Measurements from ENCODE around the gene CNTN4.

Gene CNTN4

GRCh38 chr3:2098398-2099027, at the start of gene CNTN4:
CNTN4 (plus strand) TSS chr3:2098866.
- peak within 1 kb of the TSS; percentile 91 for H3K4me2 ChIP-seq (ENCODE audit: low read depth, low read length)

DNA sequence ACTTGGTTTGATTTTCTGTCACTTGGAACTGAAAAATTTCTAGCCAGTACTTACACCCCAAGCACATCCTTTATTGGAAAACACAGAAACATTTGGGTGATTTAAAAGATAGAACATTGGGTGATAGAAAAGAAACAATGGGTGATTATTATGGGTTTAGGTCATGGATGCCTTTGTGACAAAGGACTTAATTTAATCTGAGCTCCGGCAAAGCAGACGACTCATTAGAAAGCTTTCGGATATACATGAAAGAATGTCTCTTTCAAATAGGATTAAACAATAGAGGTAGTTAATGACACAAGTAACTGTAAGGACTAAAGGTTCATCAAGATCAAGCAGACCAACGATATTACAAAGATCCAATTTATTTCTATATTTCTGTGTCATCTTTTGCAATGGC, 37.3 kb upstream of the CNTN4 start:
- Histone ChIP-seq H3K9me2 (replicated peaks; ENCODE audit: insufficient read depth, low read length) (no peaks in the 10 kb centered on the region), H3K4me1 (ENCODE audit: low read length) (no peaks in the 10 kb centered on the region), H2AFZ (ENCODE audit: low read length) (no peak overlapping the region), H3K27ac (ENCODE audit: low read length) (no peak overlapping the region), H3K9ac (ENCODE audit: low read length) (no peak overlapping the region), H3F3A (ENCODE audit: insufficient read depth, low read length) (no peaks in the 10 kb centered on the region), H3K4me3 (ENCODE audit: low read length) (no peak overlapping the region), H3K9me3 (replicated peaks; ENCODE audit: insufficient read depth, low read length) (no peaks in the 10 kb centered on the region), H4K20me1 (ENCODE audit: insufficient read depth, low read length) (no peaks in the 10 kb centered on the region), H3K79me2 (ENCODE audit: low read length) (no peaks in the 10 kb centered on the region), H3K27me3 (replicated peaks; ENCODE audit: insufficient read depth, low read length) (no peaks in the 10 kb centered on the region), H3K36me3 (replicated peaks; ENCODE audit: insufficient read depth, low read length) (no peaks in the 10 kb centered on the region), H3K4me2 (ENCODE audit: low read depth, low read length) (no peak overlapping the region)
- no peak for TF ChIP-seq EZH2phosphoT487 (IDR thresholded peaks at IDR 0.05; ENCODE audit: low read length)
- TF ChIP-seq EZH2 (optimal IDR thresholded peaks at IDR 0.05; ENCODE audit: low read depth, low read length): no peak
- TF ChIP-seq CTCF (IDR thresholded peaks at IDR 0.05; ENCODE audit: low read length): no peak
- DNase-seq: no peak

More at GRCh38 chr3:2098398-2099027, at the start of gene CNTN4:
- Histone ChIP-seq H3K9me2 (replicated peaks; ENCODE audit: insufficient read depth, low read length) (no peaks in the 10 kb centered on the region), H3K36me3 (replicated peaks; ENCODE audit: insufficient read depth, low read length) (no peaks in the 10 kb centered on the region), H3K27me3 (replicated peaks; ENCODE audit: insufficient read depth, low read length) (no peaks in the 10 kb centered on the region), H3K27ac (ENCODE audit: low read length) (no peak within 1 kb of the TSS), H3F3A (ENCODE audit: insufficient read depth, low read length) (no peaks in the 10 kb centered on the region), H3K4me1 (ENCODE audit: low read length) (no peaks in the 10 kb centered on the region), H4K20me1 (ENCODE audit: insufficient read depth, low read length) (no peaks in the 10 kb centered on the region), H2AFZ (ENCODE audit: low read length) (peak within 1 kb of the TSS; percentile 90), H3K4me3 (ENCODE audit: low read length) (peak within 1 kb of the TSS; percentile 74), H3K9ac (ENCODE audit: low read length) (peak within 1 kb of the TSS; percentile 61; the same call in 1 of the 2 replicates), H3K79me2 (ENCODE audit: low read length) (no peaks in the 10 kb centered on the region), H3K9me3 (replicated peaks; ENCODE audit: insufficient read depth, low read length) (no peaks in the 10 kb centered on the region)
- TF ChIP-seq CTCF (IDR thresholded peaks at IDR 0.05; ENCODE audit: low read length) (peak; percentile 36), EZH2phosphoT487 (IDR thresholded peaks at IDR 0.05; ENCODE audit: low read length) (no peak)
- DNase-seq: peak; percentile 88

- Histone ChIP-seq H3K9me3 (replicated peaks; ENCODE audit: insufficient read depth, low read length) (no peaks in the 10 kb centered on the region), H4K20me1 (ENCODE audit: insufficient read depth, low read length) (no peaks in the 10 kb centered on the region), H3K79me2 (ENCODE audit: low read length) (no peaks in the 10 kb centered on the region), H3K4me1 (ENCODE audit: low read length) (peaks cover 7% of the 10 kb centered on the region; the same call in 1 of the 2 replicates), H3K9me2 (replicated peaks; ENCODE audit: insufficient read depth, low read length) (no peaks in the 10 kb centered on the region), H3K36me3 (replicated peaks; ENCODE audit: insufficient read depth, low read length) (no peaks in the 10 kb centered on the region), H3K4me2 (ENCODE audit: low read depth, low read length) (no peak overlapping the region), H3K27me3 (replicated peaks; ENCODE audit: insufficient read depth, low read length) (no peaks in the 10 kb centered on the region), H3K9ac (ENCODE audit: low read length) (no peak overlapping the region), H3F3A (ENCODE audit: insufficient read depth, low read length) (no peaks in the 10 kb centered on the region), H3K4me3 (ENCODE audit: low read length) (no peak overlapping the region), H2AFZ (ENCODE audit: low read length) (no peak overlapping the region), H3K27ac (ENCODE audit: low read length) (no peak overlapping the region)
- DNase-seq: peak; percentile 24
- TF ChIP-seq EZH2phosphoT487 (IDR thresholded peaks at IDR 0.05; ENCODE audit: low read length) (no peak), EZH2 (optimal IDR thresholded peaks at IDR 0.05; ENCODE audit: low read depth, low read length) (no peak), CTCF (IDR thresholded peaks at IDR 0.05; ENCODE audit: low read length) (no peak)
Measured at GRCh38 chr3:2071531-2071930, 27.1 kb upstream of the CNTN4 start.
